HG03196 (cell line): ENCODE measurements around the gene TEKT3.

Experiments used
- ATAC-seq: cut with Tn5 transposase; IDR thresholded peaks from one replicate; pipeline ENCODE4 v1.9.1; 2021; ENCODE audit not compliant: unreplicated experiment

The TEKT3 gene

DNA sequence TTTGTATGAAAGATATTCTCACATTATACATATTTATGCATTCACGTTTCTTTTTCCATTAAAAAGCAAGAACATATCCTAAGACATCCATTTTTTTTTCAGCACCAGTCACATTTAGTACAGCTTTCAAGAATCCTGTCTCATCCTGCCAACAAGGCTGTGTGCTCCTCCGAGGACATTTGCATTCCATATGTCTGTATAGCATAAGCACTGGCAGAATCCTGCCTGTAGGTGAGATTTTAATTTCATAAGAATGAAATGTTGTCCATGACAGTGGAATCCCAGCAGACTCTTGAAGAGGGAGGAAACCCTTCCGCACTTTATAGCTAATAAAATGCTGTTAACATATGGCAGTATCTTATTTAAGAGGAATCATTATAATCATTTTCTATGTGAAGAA, 73.4 kb downstream of the TEKT3 start:
- no peak for ATAC-seq

DNA sequence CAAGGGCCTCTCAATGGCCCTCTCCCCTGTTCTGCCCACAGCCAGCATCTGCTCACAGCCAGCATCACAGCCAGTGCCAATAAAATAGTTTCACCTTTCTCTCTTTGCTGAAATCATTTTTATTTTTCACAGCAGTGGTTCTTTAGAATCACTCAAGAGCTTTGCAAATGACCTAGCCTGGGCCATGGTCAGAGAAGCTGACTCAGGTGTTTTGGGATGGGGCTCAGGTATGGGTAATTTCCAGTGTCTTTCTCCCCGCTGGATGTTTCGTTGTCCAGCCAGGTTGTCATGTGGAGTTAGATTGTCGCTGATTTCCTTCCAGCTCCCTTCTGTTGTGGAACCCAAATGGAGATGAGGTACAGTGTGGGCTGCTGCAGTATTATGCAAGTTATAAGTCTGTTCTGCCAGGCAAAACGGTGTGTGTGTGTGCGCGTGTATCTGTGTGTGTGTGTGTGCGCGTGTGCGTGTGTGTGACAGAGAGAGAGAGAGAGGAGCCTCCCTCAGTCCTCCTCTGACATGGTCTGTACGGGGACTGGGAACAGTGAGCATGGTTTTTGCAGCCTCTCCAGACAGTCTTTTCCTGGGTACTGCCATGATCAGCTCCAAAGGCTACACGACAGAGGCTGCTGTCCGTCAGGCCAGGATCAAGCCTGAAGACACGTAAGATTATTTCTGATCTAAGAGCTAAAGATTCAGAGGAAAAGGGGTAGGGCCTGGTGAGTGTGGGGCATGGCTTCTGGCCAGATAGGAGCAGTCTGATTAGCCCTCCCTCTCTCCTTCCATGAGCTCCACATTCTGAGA, 74.9 kb downstream of the TEKT3 start:
- no peak for ATAC-seq

GRCh38 chr17:15265131-15265530, 76.3 kb downstream of the TEKT3 start, which contains the start of gene PMP22:
PMP22 (minus strand) TSS chr17:15265326; CDS start chr17:15260727, 4,599 bp downstream.
- ATAC-seq: no peak

DNA sequence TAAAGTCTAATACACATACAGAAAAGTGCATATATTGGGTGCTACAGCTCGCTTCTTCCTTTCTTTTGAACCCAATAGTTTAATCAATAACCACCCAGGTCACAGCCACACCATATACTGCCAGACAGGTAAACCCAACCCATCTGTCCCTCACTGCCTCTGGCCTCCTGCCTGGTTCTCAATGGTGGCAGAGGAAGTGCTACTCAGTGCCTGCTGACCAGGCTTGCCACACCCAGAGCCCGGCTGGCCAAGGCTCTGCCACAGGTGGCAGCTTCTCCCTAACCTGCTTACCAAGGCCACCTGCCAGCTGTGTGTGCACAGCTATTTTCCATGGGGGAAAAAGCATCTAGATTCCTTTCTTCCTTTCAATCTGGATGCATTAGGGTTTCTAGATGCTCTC, 76.9 kb downstream of the TEKT3 start:
- ATAC-seq: no peak

GRCh38 chr17:15263680-15264079, 77.7 kb downstream of the TEKT3 start:
- no peak for ATAC-seq

DNA sequence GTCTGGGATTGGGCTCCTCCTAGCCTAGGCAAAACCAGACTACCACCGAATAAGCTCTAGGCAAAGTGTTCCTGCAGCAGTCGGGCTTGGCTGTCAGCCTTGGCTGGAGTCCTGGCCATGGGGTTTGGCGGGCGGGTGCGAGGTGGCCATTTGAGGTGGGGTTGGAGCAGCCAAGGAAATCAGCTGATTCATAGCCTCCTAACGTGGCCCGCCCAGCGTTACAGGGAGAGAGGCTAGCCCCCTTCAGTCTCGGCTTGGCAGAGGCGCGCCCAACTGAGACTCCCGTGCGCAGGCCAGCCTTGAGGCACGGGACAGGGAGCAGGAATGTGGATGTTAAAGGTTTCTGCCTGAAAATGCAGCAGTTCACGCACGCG, 78.2 kb downstream of the TEKT3 start:
- no peak for ATAC-seq

DNA sequence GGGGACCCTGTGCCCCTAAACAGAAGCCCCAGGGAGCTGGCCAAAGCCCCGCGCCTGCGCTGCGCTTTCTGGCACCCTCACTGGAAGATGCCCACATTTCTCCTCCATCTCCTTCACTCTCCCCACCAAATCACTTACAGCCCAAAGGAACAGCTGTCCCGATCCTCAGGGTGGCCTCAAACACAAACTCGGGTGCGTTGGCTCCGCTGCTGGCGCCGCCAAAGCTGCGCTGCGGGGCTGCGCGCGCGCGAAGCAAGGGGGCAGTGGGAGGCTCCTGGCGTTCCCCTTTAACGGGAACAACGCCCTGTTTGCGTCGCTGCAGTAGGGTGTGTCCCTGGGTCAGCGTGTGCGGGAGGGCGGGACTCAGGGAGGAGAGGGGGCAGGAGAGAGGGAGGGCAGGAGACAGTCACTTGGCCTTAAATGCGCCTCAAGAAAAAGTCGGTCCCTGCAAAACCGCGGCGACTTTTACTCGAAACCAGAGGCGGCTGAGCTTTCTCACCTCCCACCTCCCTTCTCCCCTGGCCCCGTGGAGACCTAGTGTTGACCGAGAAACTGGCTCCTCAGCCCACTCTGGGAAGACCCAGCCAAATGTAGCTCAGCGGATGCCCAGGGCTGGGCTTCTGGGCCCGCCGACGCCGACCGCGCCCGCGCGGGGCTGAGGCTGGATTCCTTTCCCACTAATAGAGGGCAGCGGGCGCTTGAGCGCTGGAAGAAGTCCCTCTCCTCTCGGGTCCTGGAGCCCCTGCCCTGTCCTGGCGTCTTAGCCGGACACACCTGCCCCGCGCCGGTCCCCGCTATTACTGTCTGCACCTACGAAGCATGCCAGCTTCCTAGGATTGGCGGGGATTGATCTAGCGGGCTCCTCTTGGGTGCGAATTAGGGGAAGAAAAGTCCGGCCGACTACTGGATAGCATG, 78.8 kb downstream of the TEKT3 start:
- no peak for ATAC-seq

GRCh38 chr17:15261802-15262290, 79.6 kb downstream of the TEKT3 start:
- no peak for ATAC-seq

GRCh38 chr17:15261258-15261801, 80.1 kb downstream of the TEKT3 start:
- ATAC-seq: no peak

- peak; percentile 55 for ATAC-seq
Observed at GRCh38 chr17:15260376-15261257, 80.8 kb downstream of the TEKT3 start.

DNA sequence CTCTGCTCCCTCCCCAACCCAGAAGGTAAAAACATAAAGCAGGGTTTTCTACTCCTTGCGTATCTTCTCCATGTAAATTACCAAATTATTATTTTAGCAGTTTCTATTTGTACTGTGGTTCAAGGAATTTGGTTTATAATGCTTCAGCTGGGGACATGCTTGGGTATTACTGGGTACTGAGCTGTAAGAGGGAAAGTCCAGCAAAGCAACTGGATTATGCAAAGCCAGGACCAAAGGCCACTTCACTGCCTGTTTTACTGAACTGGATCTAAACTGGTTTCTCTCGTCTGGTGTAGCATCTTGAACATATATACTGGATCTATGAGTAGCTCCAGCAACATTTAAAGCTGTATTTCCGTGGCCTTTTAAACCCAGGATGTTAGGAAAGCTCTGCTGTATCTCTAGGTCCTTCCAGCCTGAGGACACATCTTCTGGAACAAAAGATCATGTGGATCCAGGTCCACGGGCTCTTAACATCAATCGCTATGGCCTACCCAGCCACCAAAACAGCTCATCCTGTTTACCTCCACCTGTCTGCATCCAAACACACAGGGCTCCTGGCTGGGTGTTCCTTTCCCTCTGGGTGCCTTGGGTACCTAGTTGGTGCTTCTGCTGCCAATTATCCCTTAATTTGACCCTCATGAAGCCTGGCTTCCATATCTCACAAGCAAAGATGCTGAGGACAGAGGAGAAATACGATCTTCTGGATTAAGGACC, 83.4 kb downstream of the TEKT3 start:
- ATAC-seq: no peak

- peak; percentile 83 for ATAC-seq
Observed at GRCh38 chr17:15257258-15257788, 84.1 kb downstream of the TEKT3 start.

GRCh38 chr17:15256689-15257088, 84.7 kb downstream of the TEKT3 start:
- ATAC-seq: no peak

GRCh38 chr17:15255713-15256454, 85.5 kb downstream of the TEKT3 start:
- no peak for ATAC-seq
